ENCODE measurements around the gene REV1. TPM values are rescaled to one million over a fixed set of nuclear protein-coding genes. Genes with fewer than 3 reads are reported as not detected.

The REV1 gene
- total and polyA plus RNA-seq, 2 of the 8 experiments (the other 6 are each of a cell fraction or from before 2014, with no cell fraction given), result 16.6 to 34.3 TPM

DNA sequence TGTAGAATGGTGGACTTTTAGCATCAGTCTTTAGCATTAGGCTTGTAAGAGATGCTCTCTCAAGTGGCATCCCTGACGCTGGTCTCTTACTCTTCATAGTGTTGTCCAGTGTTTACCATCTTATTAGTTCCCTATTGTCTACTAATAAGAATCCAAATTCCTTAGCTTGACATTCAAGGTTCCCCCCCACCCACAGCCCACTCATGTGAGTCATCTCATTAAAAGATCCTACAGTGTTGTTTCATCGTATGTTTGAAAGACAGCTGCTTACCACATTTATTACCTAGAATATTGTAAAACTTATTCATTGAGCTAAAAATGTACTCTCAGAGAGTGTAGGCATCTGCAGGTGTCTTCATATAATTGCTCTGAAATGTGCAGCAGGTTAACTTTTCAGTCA, 124.2 kb downstream of the REV1 start (continued):
- TF ChIP-seq, protein P1, sequence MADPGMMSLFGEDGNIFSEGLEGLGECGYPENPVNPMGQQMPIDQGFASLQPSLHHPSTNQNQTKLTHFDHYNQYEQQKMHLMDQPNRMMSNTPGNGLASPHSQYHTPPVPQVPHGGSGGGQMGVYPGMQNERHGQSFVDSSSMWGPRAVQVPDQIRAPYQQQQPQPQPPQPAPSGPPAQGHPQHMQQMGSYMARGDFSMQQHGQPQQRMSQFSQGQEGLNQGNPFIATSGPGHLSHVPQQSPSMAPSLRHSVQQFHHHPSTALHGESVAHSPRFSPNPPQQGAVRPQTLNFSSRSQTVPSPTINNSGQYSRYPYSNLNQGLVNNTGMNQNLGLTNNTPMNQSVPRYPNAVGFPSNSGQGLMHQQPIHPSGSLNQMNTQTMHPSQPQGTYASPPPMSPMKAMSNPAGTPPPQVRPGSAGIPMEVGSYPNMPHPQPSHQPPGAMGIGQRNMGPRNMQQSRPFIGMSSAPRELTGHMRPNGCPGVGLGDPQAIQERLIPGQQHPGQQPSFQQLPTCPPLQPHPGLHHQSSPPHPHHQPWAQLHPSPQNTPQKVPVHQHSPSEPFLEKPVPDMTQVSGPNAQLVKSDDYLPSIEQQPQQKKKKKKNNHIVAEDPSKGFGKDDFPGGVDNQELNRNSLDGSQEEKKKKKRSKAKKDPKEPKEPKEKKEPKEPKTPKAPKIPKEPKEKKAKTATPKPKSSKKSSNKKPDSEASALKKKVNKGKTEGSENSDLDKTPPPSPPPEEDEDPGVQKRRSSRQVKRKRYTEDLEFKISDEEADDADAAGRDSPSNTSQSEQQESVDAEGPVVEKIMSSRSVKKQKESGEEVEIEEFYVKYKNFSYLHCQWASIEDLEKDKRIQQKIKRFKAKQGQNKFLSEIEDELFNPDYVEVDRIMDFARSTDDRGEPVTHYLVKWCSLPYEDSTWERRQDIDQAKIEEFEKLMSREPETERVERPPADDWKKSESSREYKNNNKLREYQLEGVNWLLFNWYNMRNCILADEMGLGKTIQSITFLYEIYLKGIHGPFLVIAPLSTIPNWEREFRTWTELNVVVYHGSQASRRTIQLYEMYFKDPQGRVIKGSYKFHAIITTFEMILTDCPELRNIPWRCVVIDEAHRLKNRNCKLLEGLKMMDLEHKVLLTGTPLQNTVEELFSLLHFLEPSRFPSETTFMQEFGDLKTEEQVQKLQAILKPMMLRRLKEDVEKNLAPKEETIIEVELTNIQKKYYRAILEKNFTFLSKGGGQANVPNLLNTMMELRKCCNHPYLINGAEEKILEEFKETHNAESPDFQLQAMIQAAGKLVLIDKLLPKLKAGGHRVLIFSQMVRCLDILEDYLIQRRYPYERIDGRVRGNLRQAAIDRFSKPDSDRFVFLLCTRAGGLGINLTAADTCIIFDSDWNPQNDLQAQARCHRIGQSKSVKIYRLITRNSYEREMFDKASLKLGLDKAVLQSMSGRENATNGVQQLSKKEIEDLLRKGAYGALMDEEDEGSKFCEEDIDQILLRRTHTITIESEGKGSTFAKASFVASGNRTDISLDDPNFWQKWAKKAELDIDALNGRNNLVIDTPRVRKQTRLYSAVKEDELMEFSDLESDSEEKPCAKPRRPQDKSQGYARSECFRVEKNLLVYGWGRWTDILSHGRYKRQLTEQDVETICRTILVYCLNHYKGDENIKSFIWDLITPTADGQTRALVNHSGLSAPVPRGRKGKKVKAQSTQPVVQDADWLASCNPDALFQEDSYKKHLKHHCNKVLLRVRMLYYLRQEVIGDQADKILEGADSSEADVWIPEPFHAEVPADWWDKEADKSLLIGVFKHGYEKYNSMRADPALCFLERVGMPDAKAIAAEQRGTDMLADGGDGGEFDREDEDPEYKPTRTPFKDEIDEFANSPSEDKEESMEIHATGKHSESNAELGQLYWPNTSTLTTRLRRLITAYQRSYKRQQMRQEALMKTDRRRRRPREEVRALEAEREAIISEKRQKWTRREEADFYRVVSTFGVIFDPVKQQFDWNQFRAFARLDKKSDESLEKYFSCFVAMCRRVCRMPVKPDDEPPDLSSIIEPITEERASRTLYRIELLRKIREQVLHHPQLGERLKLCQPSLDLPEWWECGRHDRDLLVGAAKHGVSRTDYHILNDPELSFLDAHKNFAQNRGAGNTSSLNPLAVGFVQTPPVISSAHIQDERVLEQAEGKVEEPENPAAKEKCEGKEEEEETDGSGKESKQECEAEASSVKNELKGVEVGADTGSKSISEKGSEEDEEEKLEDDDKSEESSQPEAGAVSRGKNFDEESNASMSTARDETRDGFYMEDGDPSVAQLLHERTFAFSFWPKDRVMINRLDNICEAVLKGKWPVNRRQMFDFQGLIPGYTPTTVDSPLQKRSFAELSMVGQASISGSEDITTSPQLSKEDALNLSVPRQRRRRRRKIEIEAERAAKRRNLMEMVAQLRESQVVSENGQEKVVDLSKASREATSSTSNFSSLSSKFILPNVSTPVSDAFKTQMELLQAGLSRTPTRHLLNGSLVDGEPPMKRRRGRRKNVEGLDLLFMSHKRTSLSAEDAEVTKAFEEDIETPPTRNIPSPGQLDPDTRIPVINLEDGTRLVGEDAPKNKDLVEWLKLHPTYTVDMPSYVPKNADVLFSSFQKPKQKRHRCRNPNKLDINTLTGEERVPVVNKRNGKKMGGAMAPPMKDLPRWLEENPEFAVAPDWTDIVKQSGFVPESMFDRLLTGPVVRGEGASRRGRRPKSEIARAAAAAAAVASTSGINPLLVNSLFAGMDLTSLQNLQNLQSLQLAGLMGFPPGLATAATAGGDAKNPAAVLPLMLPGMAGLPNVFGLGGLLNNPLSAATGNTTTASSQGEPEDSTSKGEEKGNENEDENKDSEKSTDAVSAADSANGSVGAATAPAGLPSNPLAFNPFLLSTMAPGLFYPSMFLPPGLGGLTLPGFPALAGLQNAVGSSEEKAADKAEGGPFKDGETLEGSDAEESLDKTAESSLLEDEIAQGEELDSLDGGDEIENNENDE (IDR thresholded peaks at IDR 0.05; ENCODE audit: insufficient replicate concordance, low read length), result no peak
- TF ChIP-seq CHD2 (IDR thresholded peaks at IDR 0.05; ENCODE audit: low read length), result no peak
- TF ChIP-seq POU5F1 (IDR thresholded peaks at IDR 0.05; ENCODE audit: low read depth, low read length), result no peak

Data from H1 (cell line).